ENCODE results near the gene SRGAP2C.
"Not testable (repeated sequence)": the region's sequence is repeated elsewhere in the genome, so short reads cannot be mapped to it uniquely, and the experiment has no call there.

The SRGAP2C gene

DNA sequence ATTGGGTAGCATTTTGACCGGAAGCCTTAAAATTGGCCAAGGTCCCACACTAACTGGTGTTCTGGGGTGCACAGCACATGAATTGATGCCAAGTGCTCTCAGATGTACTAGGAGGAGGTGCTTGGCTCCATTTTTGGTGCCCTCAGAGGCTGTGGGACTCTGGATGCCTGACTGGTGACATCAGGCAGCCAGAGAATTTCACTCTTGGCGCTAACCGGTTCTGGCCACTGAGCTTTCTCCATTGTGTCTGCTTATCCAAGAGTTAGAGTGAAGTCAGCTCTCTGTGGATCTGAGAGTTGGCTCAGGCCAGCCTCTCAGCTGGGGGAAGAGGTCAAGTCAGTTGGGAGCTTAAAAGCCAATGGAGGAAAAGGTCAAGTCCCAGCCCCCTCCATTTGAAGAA is 200.4 kb downstream of the SRGAP2C start:
- DNase-seq (ENCODE audit: low spot score): not testable (repeated sequence)

- not testable (repeated sequence) for DNase-seq (ENCODE audit: low spot score)
Observed at GRCh38 chr1:121385563-121386288, 201.0 kb downstream of the SRGAP2C start.

GRCh38 chr1:121386319-121386948 is 201.7 kb downstream of the SRGAP2C start:
- not testable (repeated sequence) for DNase-seq (ENCODE audit: low spot score)

- DNase-seq (ENCODE audit: low spot score): not testable (repeated sequence)
Observed at GRCh38 chr1:121389895-121390560, 205.3 kb downstream of the SRGAP2C start.

DNA sequence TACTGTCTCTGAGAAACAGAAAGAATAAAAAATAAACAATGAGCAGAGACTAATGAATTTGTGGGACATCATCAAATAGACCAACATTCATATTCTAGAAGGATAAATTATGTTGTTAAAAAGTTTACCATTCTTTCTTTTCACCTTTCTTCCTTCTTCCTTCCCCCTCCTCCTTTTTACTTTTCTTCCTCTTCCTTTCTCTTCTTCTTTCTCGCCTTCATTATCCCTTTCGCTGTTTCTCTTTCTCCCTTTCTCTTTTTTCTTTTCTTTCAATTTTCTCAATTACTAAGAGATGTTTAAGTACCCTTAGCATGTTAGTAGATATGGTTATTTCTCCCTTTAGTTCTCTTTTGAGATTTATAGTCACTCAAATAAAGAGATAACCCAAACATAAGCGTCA is 207.4 kb downstream of the SRGAP2C start:
- not testable (repeated sequence) for DNase-seq (ENCODE audit: low spot score)

DNA sequence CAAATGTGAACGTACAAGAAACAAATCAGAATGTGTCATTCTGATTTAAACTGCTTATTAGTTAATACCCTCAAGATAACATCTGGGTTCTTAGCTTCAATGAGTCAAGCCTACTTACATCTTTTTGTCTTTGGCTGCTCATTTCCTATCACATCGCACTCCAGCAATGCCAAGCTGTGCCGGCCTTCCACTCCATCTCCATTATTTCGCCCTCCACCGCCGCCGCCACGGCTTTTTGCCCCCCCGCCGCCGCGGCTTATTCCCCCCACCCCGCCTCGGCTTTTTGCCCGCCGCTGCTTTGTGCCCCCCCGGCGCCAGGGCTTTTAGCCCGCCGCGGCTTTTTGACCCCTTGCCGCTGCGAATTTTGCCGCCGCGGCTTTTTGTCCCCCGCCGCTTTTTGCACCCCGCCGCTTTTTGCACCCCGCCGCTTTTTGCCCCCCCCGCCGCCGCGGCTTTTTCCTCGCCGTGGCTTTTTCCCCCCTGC is 211.0 kb downstream of the SRGAP2C start:
- not testable (repeated sequence) for DNase-seq (ENCODE audit: low spot score)

DNA sequence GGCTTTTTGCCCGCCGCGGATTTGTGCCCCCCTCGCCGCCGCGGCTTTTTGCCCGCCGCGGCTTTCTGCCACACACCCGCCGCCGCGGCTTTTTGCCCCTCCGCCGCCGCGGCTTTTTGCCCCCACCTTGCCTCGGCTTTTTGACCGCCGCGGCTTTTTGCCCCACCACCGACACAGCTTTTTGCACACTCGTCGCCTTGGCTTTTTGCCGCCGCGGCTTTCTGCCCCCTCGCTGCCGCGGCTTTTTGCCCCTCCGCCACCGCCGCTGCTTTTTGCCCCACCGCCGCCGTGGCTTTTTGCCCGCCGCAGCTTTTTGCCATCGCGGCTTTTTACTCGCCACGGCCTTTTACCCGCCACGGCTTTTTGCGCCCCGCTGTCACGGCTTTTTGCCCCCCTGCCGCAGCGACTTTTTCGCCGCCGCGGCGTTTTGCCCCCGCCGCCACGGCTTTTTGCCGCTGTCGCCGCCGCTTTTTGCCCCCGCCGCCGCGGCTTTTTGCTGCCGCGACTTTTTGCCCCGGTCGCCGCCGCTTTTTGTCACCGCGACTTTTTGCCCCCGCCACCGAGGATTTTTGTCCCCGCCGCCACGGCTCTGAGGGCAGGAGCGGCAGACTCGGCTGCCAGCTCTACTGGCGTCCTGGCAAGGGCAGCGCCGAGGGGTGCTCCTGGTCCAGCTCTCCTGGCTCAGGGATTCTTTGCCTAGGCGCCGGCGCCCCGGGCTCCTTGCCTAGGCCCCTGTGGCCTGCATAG is 211.7 kb downstream of the SRGAP2C start:
- DNase-seq (ENCODE audit: low spot score): not testable (repeated sequence)

DNA sequence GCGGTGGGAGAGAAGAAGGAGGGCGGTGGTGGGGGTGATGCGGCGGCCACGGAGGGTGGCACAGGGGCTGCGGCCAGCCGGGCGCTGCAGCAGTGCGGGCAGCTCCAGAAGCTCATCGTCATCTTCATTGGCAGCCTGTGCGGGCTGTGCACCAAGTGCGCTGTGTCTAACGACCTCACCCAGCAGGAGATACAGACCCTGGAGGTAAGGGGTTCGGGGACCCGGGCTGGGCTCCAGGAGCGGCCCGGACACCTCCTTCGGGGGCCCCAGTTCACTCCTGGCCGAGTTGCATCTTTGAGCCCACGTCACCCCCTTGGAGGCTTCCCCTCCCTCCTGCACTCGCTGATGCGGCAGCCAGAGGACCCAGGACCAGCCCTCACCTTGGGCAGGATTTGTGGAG is 212.3 kb downstream of the SRGAP2C start:
- DNase-seq (ENCODE audit: low spot score): not testable (repeated sequence)

DNA sequence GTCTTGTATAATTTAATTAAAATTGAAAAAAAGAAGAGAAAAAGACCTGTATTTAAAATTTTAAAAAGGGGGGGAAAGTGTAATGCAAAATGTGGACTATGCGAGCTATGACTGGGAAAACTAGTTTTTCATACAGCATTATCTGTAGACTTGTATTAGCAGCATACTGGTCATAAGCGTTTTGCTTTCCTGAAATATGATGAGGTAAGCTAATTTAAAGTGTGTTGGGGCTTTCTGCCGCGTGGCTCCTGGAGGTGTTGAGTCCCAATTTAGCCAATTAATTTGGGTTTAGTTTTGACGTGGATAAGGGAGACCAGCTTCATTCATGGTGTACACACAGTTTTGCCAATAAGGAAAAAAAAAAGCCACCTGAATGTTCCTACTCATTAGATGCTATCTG is 214.4 kb downstream of the SRGAP2C start:
- not testable (repeated sequence) for DNase-seq (ENCODE audit: low spot score)

DNA sequence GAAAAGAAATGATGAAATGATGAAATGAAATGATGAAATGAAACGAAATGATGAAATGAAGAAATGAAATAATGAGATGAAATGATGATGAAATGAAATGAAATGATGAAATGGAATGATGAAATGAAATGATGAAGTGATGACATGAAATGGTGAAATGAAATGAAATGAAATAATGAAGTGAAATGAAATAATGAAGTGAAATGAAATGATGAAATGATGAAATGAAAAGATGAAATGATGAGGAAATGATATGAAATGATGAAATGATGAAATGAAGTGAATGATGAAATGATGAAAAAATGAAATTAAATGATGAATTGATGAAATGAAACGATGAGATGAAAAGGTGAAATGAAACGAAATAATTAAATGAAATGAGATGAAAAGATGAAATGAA is 215.3 kb downstream of the SRGAP2C start:
- DNase-seq (ENCODE audit: low spot score): not testable (repeated sequence)

DNA sequence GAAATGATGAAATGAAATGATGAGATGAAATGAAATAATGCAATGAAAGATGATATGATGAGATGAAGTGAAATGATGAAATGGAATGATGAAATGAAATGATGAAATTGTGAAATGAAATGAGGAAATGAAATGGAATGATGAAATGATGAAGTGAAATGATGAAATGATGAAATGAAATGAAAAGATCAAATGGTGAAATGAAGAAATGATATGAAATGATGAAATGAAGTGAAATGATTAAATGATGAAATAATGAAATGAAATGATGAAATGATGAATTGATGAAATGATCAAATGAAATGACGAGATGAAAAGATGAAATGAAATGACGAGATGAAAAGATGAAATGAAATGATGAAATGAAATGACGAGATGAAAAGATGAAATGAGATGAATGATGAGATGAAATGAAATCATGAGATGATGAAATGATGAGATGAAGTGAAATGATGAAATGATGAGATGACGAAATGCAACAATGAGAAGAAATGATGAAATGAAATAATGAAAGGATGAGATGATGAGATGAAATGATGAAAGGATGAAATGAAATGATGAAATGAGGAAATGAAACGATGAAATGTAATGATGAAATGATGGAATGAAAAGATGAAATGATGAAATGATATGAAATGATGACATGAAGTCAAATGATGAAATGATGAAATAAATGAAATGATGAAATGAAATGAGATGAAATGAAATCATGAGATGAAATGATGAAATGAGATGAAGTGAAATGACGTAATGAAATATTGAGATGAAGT is 216.0 kb downstream of the SRGAP2C start:
- DNase-seq (ENCODE audit: low spot score): not testable (repeated sequence)

GRCh38 chr1:121401375-121401955 is 216.7 kb downstream of the SRGAP2C start:
- not testable (repeated sequence) for DNase-seq (ENCODE audit: low spot score)

DNA sequence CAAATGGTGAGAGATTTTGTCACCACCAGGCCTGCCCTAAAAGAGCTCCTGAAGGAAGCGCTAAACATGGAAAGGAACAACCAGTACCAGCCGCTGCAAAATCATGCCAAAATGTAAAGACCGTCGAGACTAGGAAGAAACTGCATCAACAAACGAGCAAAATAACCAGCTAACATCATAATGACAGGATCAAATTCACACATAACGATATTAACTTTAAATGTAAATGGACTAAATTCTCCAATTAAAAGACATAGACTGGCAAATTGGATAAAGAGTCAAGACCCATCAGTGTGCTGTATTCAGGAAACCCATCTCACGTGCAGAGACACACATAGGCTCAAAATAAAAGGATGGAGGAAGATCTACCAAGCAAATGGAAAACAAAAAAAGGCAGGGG is 218.5 kb downstream of the SRGAP2C start:
- not testable (repeated sequence) for DNase-seq (ENCODE audit: low spot score)

DNA sequence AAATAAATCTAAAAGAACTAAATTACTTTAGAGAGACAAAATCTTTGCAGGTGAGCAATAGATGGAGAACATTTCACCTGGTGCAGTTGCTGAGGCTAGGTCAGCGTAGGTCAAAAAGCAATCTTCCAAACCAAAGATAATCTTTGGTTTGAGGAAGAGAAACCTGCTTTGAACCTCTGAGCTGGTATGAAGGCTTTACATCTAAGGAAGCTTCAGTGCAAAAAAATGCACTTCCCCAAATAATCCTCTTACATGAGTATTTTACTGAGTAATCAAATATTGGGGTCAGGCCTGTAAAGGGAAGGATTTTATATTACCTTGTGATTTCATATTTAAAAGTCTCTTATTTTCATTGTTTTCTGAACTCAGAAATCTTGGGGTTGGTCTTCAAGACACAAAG is 223.6 kb downstream of the SRGAP2C start:
- no peak for DNase-seq (ENCODE audit: low spot score)

GRCh38 chr1:121413821-121414220 is 229.0 kb downstream of the SRGAP2C start:
- no peak for DNase-seq (ENCODE audit: low spot score)

- DNase-seq (ENCODE audit: low spot score): no peak
Observed at GRCh38 chr1:121414905-121415304, 230.1 kb downstream of the SRGAP2C start.

GRCh38 chr1:121417325-121417923 is 232.6 kb downstream of the SRGAP2C start:
- DNase-seq (ENCODE audit: low spot score): no peak

DNA sequence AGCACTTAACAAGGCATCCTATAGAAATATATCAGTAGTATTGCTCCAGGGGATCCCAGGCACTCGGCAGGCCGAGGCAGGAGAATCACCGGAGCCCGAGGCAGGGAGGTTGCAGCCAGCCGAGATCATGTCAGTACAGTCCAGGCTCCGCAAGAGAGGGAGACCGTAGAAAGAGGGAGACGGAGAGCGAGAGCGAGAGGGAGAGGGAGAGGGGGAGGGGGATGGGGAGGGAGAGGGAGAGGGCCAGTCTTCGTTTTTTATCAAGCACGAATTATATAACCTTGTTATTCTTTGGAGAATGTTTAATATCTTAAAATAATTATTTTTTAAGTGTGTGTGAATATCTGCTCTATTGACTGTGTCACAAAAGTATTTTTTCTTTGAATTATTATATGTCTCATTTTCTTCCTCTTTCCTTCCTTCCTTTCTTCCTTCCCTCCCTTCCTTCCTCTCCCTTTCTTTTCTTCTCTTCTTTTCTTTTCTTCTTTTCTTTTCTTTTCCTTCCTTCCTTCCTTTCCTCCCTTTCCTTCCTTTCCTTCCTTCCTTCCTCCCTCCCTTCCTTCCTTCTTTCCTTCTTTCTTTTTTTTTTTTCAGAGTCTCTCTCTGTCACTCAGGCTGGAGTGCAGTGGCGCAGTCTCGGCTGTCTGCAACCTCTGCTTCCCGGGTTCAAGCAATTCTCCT is 233.7 kb downstream of the SRGAP2C start:
- no peak for DNase-seq (ENCODE audit: low spot score)

DNA sequence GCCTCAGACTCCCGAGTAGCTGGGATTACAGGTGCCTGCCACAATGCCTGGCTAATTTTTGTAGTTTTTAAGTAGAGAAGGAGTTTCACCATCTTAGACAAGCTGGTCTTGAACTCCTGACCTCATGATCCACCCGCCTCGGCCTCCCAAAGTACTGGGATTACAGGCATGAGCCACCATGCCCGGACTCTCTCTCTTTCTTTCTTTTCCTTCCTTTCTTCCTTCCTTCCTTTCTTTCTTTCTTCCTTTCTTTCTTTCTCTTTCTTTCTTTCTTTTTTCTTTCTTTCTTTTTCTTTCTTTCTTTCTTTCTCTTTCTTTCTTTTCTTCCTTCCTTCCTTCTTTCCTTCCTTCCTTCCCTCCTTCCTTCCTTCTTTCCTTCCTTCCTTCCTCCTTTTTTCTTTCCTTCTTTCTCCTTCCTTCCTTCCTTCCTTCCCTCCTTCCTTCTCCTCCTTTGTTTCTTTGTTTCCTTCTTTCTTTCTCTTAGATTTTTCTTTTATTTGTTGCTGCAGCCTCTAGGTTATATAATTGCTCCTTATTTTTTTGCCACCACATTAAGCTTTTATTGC is 234.4 kb downstream of the SRGAP2C start:
- DNase-seq (ENCODE audit: low spot score): not testable (repeated sequence)

DNA sequence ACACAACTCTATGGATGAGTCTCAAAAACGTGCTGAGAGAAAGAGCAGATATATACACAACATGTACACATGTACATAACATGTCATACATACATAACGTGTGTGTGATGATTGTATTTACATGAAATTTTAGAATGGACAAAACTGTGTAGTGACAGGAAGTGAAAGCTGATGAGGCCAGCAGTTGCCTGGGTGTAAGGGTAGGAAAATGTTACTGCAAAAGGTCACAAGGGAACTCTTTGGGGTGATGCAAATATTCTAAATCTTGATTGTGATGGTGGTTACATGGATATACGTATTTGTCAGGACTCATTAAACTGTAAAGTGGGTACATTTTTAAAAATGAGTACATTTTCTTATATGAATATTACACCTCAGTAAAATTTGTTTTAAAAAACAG is 236.7 kb downstream of the SRGAP2C start:
- DNase-seq (ENCODE audit: low spot score): not testable (repeated sequence)
